ENCODE measurements around the gene CFAP61.

CFAP61 gene

DNA sequence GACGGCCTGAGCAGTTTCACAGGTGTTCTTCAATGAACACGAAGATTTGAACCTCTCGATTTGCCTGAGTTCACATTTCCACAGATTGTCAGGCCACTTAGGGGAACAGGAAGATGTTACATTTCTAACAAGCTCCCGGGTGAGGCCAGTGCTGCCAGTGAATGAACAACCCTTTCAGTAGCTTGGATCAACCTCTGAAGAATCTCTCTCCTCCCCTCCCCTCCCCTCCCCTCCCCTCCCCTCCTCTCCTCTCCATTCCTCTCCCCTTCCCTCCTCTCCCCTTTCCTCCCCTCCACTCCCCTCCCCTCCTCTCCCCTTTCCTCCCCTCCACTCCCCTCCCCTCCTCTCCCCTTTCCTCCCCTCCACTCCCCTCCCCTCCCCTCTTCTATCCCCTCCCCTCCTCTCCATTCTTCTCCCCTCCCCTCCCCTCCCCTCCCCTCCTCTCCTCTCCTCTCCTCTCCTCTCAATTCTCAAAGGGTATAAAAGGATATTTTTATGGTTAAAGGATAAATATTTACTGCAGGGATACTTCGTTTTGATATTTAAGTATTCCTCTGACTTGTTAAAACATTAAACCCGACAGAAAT, 201.5 kb downstream of the CFAP61 start:
- H3K4me3 ChIP-seq (ENCODE audit: low read length in 2 of 2) = no peak overlapping the region
- no peaks in the 10 kb centered on the region for H3K4me1 ChIP-seq (ENCODE audit: control insufficient read depth in 2 of 2, insufficient read depth in 2 of 2, low read length in 2 of 2)
- H3K9me3 ChIP-seq (ENCODE audit: control insufficient read depth in 2 of 2, low read length in 2 of 2) = no peaks in the 10 kb centered on the region
- no peak overlapping the region for H3K9ac ChIP-seq (ENCODE audit: low read depth in 1 of 2, low read length in 2 of 2)
- H3K27me3 ChIP-seq (ENCODE audit: control insufficient read depth in 2 of 2, insufficient read depth in 2 of 2, low read length in 2 of 2) = no peaks in the 10 kb centered on the region
- no peaks in the 10 kb centered on the region for H3K36me3 ChIP-seq (ENCODE audit: control insufficient read depth in 2 of 2, insufficient read depth in 2 of 2, low read length in 2 of 2)
- no peak overlapping the region for H3K27ac ChIP-seq (ENCODE audit: low read depth in 2 of 2, low read length in 2 of 2)

DNA sequence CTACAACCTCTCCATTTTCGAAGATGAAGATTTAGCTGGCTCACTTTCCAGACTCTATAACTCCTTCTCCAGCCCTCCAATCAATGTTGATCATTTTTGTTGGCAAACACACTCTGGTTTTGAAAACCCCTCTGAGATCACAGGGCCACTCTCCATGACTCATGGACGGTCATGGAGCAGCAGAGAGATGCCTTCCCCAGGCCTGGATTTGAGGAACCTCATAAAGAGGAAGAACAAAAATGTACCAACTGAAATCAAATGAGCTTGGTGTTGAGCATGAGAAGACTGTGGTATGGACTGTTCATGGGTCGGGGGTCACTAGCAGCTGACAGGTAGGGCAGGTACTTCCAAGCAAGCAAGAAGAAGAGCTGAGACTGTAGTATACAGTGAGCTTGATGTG, 202.8 kb downstream of the CFAP61 start:
- Histone ChIP-seq H3K36me3 (ENCODE audit: control insufficient read depth in 2 of 2, insufficient read depth in 2 of 2, low read length in 2 of 2) (no peaks in the 10 kb centered on the region), H3K27ac (ENCODE audit: low read depth in 2 of 2, low read length in 2 of 2) (no peak overlapping the region), H3K27me3 (ENCODE audit: control insufficient read depth in 2 of 2, insufficient read depth in 2 of 2, low read length in 2 of 2) (no peaks in the 10 kb centered on the region), H3K9me3 (ENCODE audit: control insufficient read depth in 2 of 2, low read length in 2 of 2) (no peaks in the 10 kb centered on the region), H3K4me1 (ENCODE audit: control insufficient read depth in 2 of 2, insufficient read depth in 2 of 2, low read length in 2 of 2) (no peaks in the 10 kb centered on the region), H3K4me3 (ENCODE audit: low read length in 2 of 2) (no peak overlapping the region), H3K9ac (ENCODE audit: low read depth in 1 of 2, low read length in 2 of 2) (no peak overlapping the region)

DNA sequence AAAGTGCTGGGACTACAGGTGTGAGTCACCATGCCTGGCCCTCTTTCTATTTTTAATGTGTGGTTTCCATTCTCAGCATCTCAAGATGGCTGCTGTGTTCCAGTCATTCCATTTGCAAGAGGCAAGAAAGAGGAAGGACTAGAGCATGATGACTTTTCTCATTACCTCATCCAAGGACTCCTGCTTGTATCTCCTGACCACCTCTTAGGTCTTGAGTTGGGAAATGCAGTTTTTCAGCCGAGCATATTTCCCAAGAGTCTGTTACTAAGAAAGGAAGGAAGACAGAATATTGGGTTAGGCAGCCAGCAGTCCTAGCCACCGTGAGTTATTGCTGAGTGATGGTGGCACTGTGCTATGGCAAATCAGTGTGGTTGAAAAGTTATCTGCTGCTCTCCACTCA, 207.2 kb downstream of the CFAP61 start:
- no peaks in the 10 kb centered on the region for H3K27me3 ChIP-seq (ENCODE audit: control insufficient read depth in 2 of 2, insufficient read depth in 2 of 2, low read length in 2 of 2)
- no peaks in the 10 kb centered on the region for H3K4me1 ChIP-seq (ENCODE audit: control insufficient read depth in 2 of 2, insufficient read depth in 2 of 2, low read length in 2 of 2)
- no peak overlapping the region for H3K4me3 ChIP-seq (ENCODE audit: low read length in 2 of 2)
- H3K9me3 ChIP-seq (ENCODE audit: control insufficient read depth in 2 of 2, low read length in 2 of 2) = no peaks in the 10 kb centered on the region
- no peak overlapping the region for H3K9ac ChIP-seq (ENCODE audit: low read depth in 1 of 2, low read length in 2 of 2)
- H3K27ac ChIP-seq (ENCODE audit: low read depth in 2 of 2, low read length in 2 of 2) = no peak overlapping the region
- H3K36me3 ChIP-seq (ENCODE audit: control insufficient read depth in 2 of 2, insufficient read depth in 2 of 2, low read length in 2 of 2) = no peaks in the 10 kb centered on the region

DNA sequence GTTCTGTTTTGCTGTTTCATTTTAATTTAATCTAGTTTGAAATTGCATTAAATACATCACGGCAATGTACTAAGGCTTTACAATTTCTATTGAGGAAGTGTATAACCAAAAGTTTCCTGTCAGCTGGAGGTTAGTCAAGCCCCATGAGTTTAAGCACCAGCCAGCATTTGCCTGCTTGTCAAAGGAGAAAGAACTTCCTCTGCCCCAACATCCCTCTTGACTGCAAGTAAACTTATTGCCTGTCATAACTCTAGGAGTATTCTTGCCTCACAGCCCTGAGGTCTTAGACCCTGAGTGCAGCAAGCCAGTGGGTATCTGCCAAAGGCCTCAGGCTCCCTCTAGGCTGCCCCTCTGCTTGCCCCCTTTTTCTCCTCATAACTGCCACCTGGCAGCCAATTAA, 208.8 kb downstream of the CFAP61 start:
- Histone ChIP-seq H3K4me1 (ENCODE audit: control insufficient read depth in 2 of 2, insufficient read depth in 2 of 2, low read length in 2 of 2) (no peaks in the 10 kb centered on the region), H3K36me3 (ENCODE audit: control insufficient read depth in 2 of 2, insufficient read depth in 2 of 2, low read length in 2 of 2) (no peaks in the 10 kb centered on the region), H3K9me3 (ENCODE audit: control insufficient read depth in 2 of 2, low read length in 2 of 2) (no peaks in the 10 kb centered on the region), H3K4me3 (ENCODE audit: low read length in 2 of 2) (no peak overlapping the region), H3K9ac (ENCODE audit: low read depth in 1 of 2, low read length in 2 of 2) (no peak overlapping the region), H3K27me3 (ENCODE audit: control insufficient read depth in 2 of 2, insufficient read depth in 2 of 2, low read length in 2 of 2) (no peaks in the 10 kb centered on the region), H3K27ac (ENCODE audit: low read depth in 2 of 2, low read length in 2 of 2) (no peak overlapping the region)

DNA sequence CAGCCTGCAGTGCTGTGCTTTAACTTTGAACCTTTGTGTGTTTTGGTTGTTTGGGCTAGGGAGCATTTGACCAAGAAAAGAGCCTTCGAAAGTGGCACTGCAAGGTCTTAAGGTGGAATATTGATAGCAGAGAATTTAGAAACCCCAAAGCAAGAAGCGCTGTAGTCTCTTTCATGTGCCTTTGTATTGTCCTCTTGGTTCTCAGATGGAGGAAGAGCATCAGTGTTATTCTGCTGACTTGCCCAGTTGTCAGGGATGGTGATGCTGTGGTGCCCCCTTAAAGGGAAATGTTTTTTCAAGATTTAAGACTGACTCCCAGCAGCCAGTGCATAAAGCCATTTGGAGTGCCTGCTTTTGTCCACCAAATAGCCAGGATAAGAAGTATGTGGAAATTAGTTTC, 212.9 kb downstream of the CFAP61 start:
- Histone ChIP-seq H3K27me3 (ENCODE audit: control insufficient read depth in 2 of 2, insufficient read depth in 2 of 2, low read length in 2 of 2) (no peaks in the 10 kb centered on the region), H3K9ac (ENCODE audit: low read depth in 1 of 2, low read length in 2 of 2) (no peak overlapping the region), H3K27ac (ENCODE audit: low read depth in 2 of 2, low read length in 2 of 2) (no peak overlapping the region), H3K9me3 (ENCODE audit: control insufficient read depth in 2 of 2, low read length in 2 of 2) (no peaks in the 10 kb centered on the region), H3K4me3 (ENCODE audit: low read length in 2 of 2) (no peak overlapping the region), H3K36me3 (ENCODE audit: control insufficient read depth in 2 of 2, insufficient read depth in 2 of 2, low read length in 2 of 2) (no peaks in the 10 kb centered on the region), H3K4me1 (ENCODE audit: control insufficient read depth in 2 of 2, insufficient read depth in 2 of 2, low read length in 2 of 2) (peaks cover 0 to 2% of the 10 kb centered on the region in 2 donors)

DNA sequence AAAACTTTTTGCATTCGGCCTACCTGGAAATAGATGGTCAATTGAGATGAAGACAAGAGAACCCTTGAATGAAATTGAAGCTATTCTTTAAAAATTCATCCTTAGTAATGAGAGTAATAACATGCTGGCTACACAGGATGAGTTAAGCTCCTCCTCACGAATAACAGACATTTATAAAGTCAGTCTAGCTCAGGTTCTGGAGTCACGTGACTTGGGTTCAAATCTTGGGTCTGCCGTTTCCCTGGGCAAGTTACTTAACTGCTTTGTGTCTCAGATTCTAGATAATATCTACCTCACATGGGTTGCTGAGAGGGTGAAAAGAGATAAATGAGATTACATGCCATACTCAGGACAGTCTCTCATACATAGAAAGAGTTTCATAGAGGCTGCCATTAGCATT, 214.2 kb downstream of the CFAP61 start:
- Histone ChIP-seq H3K4me1 (ENCODE audit: control insufficient read depth in 2 of 2, insufficient read depth in 2 of 2, low read length in 2 of 2) (peaks cover 0 to 2% of the 10 kb centered on the region in 2 donors), H3K27ac (ENCODE audit: low read depth in 2 of 2, low read length in 2 of 2) (no peak overlapping the region), H3K9ac (ENCODE audit: low read depth in 1 of 2, low read length in 2 of 2) (no peak overlapping the region), H3K9me3 (ENCODE audit: control insufficient read depth in 2 of 2, low read length in 2 of 2) (no peaks in the 10 kb centered on the region), H3K27me3 (ENCODE audit: control insufficient read depth in 2 of 2, insufficient read depth in 2 of 2, low read length in 2 of 2) (no peaks in the 10 kb centered on the region), H3K36me3 (ENCODE audit: control insufficient read depth in 2 of 2, insufficient read depth in 2 of 2, low read length in 2 of 2) (no peaks in the 10 kb centered on the region), H3K4me3 (ENCODE audit: low read length in 2 of 2) (no peak overlapping the region)

DNA sequence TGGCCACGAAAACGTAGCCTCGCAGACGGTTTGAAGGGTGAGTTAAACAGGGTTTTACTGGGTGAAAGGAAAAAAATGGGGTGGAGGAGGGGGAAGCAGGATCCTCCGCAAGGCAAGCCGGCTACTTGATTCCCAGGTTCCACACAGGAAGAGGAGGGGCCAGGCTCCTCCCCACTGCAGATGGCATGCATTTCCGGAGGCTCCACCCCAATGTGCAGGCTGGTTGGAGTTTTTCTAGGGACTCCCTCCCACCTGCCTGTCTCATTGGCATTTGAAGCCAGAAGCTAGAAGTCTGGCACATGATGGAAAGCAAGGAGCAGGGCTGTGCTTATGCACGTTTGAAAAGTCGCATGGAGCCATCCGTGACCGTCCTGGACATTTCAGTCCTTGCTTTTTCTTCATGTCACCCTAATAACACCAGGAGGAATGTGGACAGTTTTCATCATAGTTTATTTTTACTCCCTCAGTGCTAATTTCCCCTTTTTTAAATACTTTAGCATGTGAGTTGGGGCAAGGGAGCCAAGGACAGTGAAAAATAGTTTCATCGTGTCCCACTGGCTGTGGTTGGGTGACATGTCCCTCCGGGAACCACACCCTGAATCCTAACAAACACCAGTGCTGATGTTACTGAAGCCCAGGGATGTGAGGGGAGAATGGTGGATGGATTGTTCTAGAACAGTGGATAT, 215.5 kb downstream of the CFAP61 start:
- Histone ChIP-seq H3K27ac (ENCODE audit: low read depth in 2 of 2, low read length in 2 of 2) (no peak overlapping the region), H3K9me3 (ENCODE audit: control insufficient read depth in 2 of 2, low read length in 2 of 2) (no peaks in the 10 kb centered on the region), H3K4me3 (ENCODE audit: low read length in 2 of 2) (no peak overlapping the region), H3K9ac (ENCODE audit: low read depth in 1 of 2, low read length in 2 of 2) (no peak overlapping the region), H3K4me1 (ENCODE audit: control insufficient read depth in 2 of 2, insufficient read depth in 2 of 2, low read length in 2 of 2) (peaks cover 0 to 2% of the 10 kb centered on the region in 2 donors), H3K27me3 (ENCODE audit: control insufficient read depth in 2 of 2, insufficient read depth in 2 of 2, low read length in 2 of 2) (no peaks in the 10 kb centered on the region), H3K36me3 (ENCODE audit: control insufficient read depth in 2 of 2, insufficient read depth in 2 of 2, low read length in 2 of 2) (no peaks in the 10 kb centered on the region)

DNA sequence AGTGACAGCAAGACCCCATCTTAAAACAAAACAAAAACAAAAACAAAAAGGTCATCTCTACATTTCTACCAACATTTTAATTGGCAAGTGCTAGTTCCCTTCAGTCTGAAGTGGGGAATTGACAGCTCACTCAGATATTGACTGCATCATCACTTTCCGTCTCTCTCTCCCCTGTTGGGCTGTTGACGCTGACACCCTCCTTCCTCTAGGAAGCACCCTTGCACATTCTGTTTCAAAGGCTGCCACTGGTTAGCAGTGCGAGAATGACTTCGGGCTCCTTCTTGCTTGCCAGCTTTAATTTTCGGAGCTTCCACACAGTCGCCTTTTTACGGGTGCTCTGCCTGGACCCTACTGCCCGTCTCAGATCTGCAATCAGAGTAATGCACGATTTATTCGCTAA, 218.9 kb downstream of the CFAP61 start:
- peaks cover 0 to 2% of the 10 kb centered on the region in 2 donors for H3K4me1 ChIP-seq (ENCODE audit: control insufficient read depth in 2 of 2, insufficient read depth in 2 of 2, low read length in 2 of 2)
- no peak overlapping the region for H3K27ac ChIP-seq (ENCODE audit: low read depth in 2 of 2, low read length in 2 of 2)
- no peaks in the 10 kb centered on the region for H3K36me3 ChIP-seq (ENCODE audit: control insufficient read depth in 2 of 2, insufficient read depth in 2 of 2, low read length in 2 of 2)
- no peaks in the 10 kb centered on the region for H3K27me3 ChIP-seq (ENCODE audit: control insufficient read depth in 2 of 2, insufficient read depth in 2 of 2, low read length in 2 of 2)
- H3K9me3 ChIP-seq (ENCODE audit: control insufficient read depth in 2 of 2, low read length in 2 of 2) = no peaks in the 10 kb centered on the region
- H3K4me3 ChIP-seq (ENCODE audit: low read length in 2 of 2) = no peak overlapping the region
- H3K9ac ChIP-seq (ENCODE audit: low read depth in 1 of 2, low read length in 2 of 2) = no peak overlapping the region

DNA sequence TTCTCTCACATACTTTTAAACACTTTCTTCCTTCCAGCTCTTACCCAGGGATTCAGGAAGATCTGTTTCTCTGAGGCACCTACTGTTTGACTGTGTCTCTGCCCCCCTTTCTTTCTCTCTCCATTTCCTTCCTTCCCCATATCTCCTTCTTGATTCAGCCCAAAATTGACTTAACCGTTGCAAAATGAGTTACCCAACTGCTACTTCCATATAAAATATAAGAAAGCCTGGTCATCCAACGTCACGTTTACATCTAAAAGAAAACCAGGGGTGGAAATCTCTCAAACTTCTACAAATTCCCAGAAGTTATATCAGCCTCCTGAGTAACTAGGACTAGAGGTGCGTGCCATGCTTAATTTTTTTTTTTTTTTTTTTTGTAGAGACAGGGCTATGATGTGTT, 220.4 kb downstream of the CFAP61 start:
- Histone ChIP-seq H3K9me3 (ENCODE audit: control insufficient read depth in 2 of 2, low read length in 2 of 2) (no peaks in the 10 kb centered on the region), H3K4me1 (ENCODE audit: control insufficient read depth in 2 of 2, insufficient read depth in 2 of 2, low read length in 2 of 2) (peaks cover 0 to under 1% of the 10 kb centered on the region in 2 donors), H3K27me3 (ENCODE audit: control insufficient read depth in 2 of 2, insufficient read depth in 2 of 2, low read length in 2 of 2) (peaks cover 2 to 3% of the 10 kb centered on the region in 2 donors), H3K36me3 (ENCODE audit: control insufficient read depth in 2 of 2, insufficient read depth in 2 of 2, low read length in 2 of 2) (no peaks in the 10 kb centered on the region), H3K4me3 (ENCODE audit: low read length in 2 of 2) (no peak overlapping the region), H3K27ac (ENCODE audit: low read depth in 2 of 2, low read length in 2 of 2) (no peak overlapping the region), H3K9ac (ENCODE audit: low read depth in 1 of 2, low read length in 2 of 2) (no peak overlapping the region)

DNA sequence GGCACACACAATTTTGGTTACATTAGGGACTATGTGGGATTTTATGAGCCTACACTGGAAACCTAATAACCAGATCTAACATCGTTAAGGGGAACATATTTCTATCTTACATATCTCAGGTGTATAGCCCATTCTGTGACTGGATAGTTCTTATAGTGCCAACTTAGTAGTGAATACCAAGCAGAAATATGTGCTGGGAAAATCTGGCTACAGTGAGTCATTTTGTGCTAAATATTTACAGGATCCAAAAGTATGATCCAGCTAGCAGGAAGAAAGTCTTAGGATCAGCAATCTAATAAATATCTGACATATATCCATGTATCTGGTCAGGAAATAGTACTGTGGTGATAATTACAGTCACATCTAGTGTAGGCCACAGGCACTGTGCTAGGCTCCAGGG, 221.0 kb downstream of the CFAP61 start:
- Histone ChIP-seq H3K9ac (ENCODE audit: low read depth in 1 of 2, low read length in 2 of 2) (no peak overlapping the region), H3K4me1 (ENCODE audit: control insufficient read depth in 2 of 2, insufficient read depth in 2 of 2, low read length in 2 of 2) (no peaks in the 10 kb centered on the region), H3K4me3 (ENCODE audit: low read length in 2 of 2) (no peak overlapping the region), H3K27ac (ENCODE audit: low read depth in 2 of 2, low read length in 2 of 2) (no peak overlapping the region), H3K9me3 (ENCODE audit: control insufficient read depth in 2 of 2, low read length in 2 of 2) (no peaks in the 10 kb centered on the region), H3K27me3 (ENCODE audit: control insufficient read depth in 2 of 2, insufficient read depth in 2 of 2, low read length in 2 of 2) (peaks cover 2 to 3% of the 10 kb centered on the region in 2 donors), H3K36me3 (ENCODE audit: control insufficient read depth in 2 of 2, insufficient read depth in 2 of 2, low read length in 2 of 2) (no peaks in the 10 kb centered on the region)

Measured in mucosa of rectum (tissue), 2 donors.